H1 (cell line): ENCODE measurements around the gene ARL14EPL. TPM values are rescaled to one million over a fixed set of nuclear protein-coding genes. Genes with fewer than 3 reads are reported as not detected.

Source experiments
- CEBPB ChIP-seq: IDR thresholded peaks from 2 replicates; pipeline ENCODE4 v1.6.1; 2012; ENCODE audit warnings: low read depth, low read length
- MAFK ChIP-seq: IDR thresholded peaks from 2 replicates; pipeline ENCODE4 v1.6.1; 2012; ENCODE audit warnings: low read depth, mild to moderate bottlenecking, improper control_type of control experiment, low read length
- SP2 ChIP-seq: IDR thresholded peaks from 2 replicates; pipeline ENCODE4 v1.6.1; 2012; ENCODE audit warnings: mild to moderate bottlenecking, low read length, inconsistent platforms
- polyA plus RNA-seq, 7 experiments: library from polyadenylated mRNA; depleted of rRNA in 3 of 7; stranded (reverse) in 5 of 7; unstranded in 2 of 7; fragments of >200 nt in 5 of 7; fragments of 200-250 nt in 2 of 7; gene quantifications; 1 replicate in 5 of 7; 2 replicates in 1 of 7; 4 replicates in 1 of 7; pipeline versions ENCODE4 v1.2.1 to v1.2.3, GENCODE V29; 2011 to 2013; ENCODE audit warnings: missing spikeins in 2 of 7, mixed read lengths in 2 of 7
- total RNA-seq: library from RNA; stranded (reverse); fragmentation: NEBNext Ultra II Directional; extraction: Animal tissue kit (Norgen Biotek cat#: 25700); gene quantifications from 2 replicates; pipeline ENCODE4 v1.2.1, GENCODE V29; 2021

ARL14EPL gene
- total and polyA plus RNA-seq, 2 of the 8 experiments (the other 6 are each of a cell fraction or from before 2014, with no cell fraction given), result not detected

- TF ChIP-seq MAFK (no peak), CEBPB (no peak), SP2 (no peak)
These were observed 8.7 kb upstream of the ARL14EPL start (continued) for GRCh38 chr5:116023619-116024018.
